Heart left ventricle (tissue), 13 donors: ENCODE measurements around the gene INO80E.

Experiments used
- CTCF ChIP-seq, 12 donors: fragments of 200-600 bp; sonication (generic) in 4 of 12; IDR thresholded peaks; one replicate each; pipeline versions ENCODE4 v1.5.0 to v1.8.0; 2018 to 2022; ENCODE audit warnings: antibody characterized with exemption in 12 of 12, mild to moderate bottlenecking in 5 of 12
- POLR2A ChIP-seq, 2 donors: fragments of 450-650 bp; IDR thresholded peaks; one replicate each; pipeline ENCODE4 v1.6.1; 2017; ENCODE audit warnings: antibody characterized with exemption in 2 of 2, mild to moderate bottlenecking in 2 of 2, moderate library complexity in 2 of 2
- donor health status: ischemic (EF 13 %, LVEDD 7.1; RV severe dilation, severe dysfunction).
- donor health status: DM: no; HTN: yes; CAD: no.
- donor health status: DM: no; HTN: no; CAD: no.
- donor health status: ischemic (EF 25% LVEDD 6.9; RV normal size, moderate dysfunction).
- donor health status: ischemic (EF 25% LVEDD 5.7; RV mildly dilated, moderate dysfunction).
- donor health status: ischemic (EF 35%, LVEDD 5.7; RV mildly dilated, moderate dysfunction).
- donor health status: nonischemic (EF 11% LVEDD 7.7; RV severe dilation, severe dysfunction).
- donor health status: DM: yes; HTN: yes; CAD: no.
- donor health status: PGD.
- donor health status: ischemic (EF 29% LVEDD 5.4; RV normal size, mild dysfunction).
- donor health status: nonischemic (EF 23%, LVEDD 6.1; RV moderate dilation, normal function).

- TF ChIP-seq CTCF (IDR thresholded peaks at IDR 0.05) (no peak), POLR2A (IDR thresholded peaks at IDR 0.05) (no peak)
Measured at GRCh38 chr16:30007378-30007895, 11.4 kb downstream of the INO80E start.
